Natural killer cell (primary cell): ENCODE data around the gene EP400. TPM values are rescaled to one million over a fixed set of nuclear protein-coding genes. Genes with fewer than 3 reads are reported as not detected.

Source experiments
- ATAC-seq, 3 donors: fragments of 150-1000 bp in 2 of 3; fragments of 200-7000 bp in 1 of 3; cut with Tn5 transposase; 1 replicate in 1 of 3; 2 replicates in 2 of 3; pipeline ENCODE4 v1.10.0; 2021; ENCODE audit warnings: mild to moderate bottlenecking in 2 of 3, moderate library complexity in 2 of 3
- DNase-seq, 2 donors: peaks; one replicate each; pipeline versions ENCODE4 v3.0.0 to v3.0.0-alpha.2; 2013 to 2021; ENCODE audit warnings: mixed read lengths in 1 of 2
- H3K27ac ChIP-seq: one replicate; pipeline ENCODE4 v1.5.1; 2013; ENCODE audit warnings: mild to moderate bottlenecking, low read length
- H3K27me3 ChIP-seq: one replicate; pipeline ENCODE4 v1.6.1; 2013; ENCODE audit warnings: low read length; ENCODE audit not compliant: control insufficient read depth, insufficient read depth
- H3K36me3 ChIP-seq: one replicate; pipeline ENCODE4 v1.6.1; 2013; ENCODE audit warnings: low read length; ENCODE audit not compliant: control insufficient read depth, insufficient read depth
- H3K4me1 ChIP-seq: one replicate; pipeline ENCODE4 v1.6.1; 2013; ENCODE audit warnings: low read length; ENCODE audit not compliant: control insufficient read depth, insufficient read depth
- H3K4me3 ChIP-seq: one replicate; pipeline ENCODE4 v1.5.1; 2013; ENCODE audit warnings: low read length
- H3K9me3 ChIP-seq: one replicate; pipeline ENCODE4 v1.6.1; 2013; ENCODE audit warnings: low read length; ENCODE audit not compliant: control insufficient read depth, insufficient read depth
- H3K27ac Mint-ChIP-seq, 2 donors: one replicate each; pipeline ENCODE4 v1.8.0; 2022; ENCODE audit warnings: mild to moderate bottlenecking in 2 of 2, mixed read lengths in 2 of 2, moderate library complexity in 1 of 2
- H3K27me3 Mint-ChIP-seq, 2 donors: one replicate each; pipeline ENCODE4 v1.8.0; 2022; ENCODE audit warnings: low read depth in 2 of 2, mixed read lengths in 2 of 2
- H3K36me3 Mint-ChIP-seq: one replicate; pipeline ENCODE4 v1.8.0; 2022; ENCODE audit warnings: mixed read lengths
- H3K4me1 Mint-ChIP-seq, 2 donors: one replicate each; pipeline ENCODE4 v1.8.0; 2022; ENCODE audit warnings: mixed read lengths in 2 of 2
- H3K4me3 Mint-ChIP-seq: one replicate; pipeline ENCODE4 v1.8.0; 2022; ENCODE audit warnings: mild to moderate bottlenecking, moderate library complexity, mixed read lengths
- H3K9me3 Mint-ChIP-seq, 2 donors: one replicate each; pipeline ENCODE4 v1.8.0; 2022; ENCODE audit warnings: mixed read lengths in 2 of 2
- CTCF ChIP-seq: fragments of 200-600 bp; IDR thresholded peaks from one replicate; pipeline ENCODE4 v1.8.0; 2022; ENCODE audit warnings: antibody characterized with exemption
- WGBS: methylation state at CpG from one replicate; pipeline ENCODE4 v1.1.7; 2013; ENCODE audit warnings: missing lambda C conversion rate; ENCODE audit not compliant: insufficient coverage; 5-methylcytosine and 5-hydroxymethylcytosine counted together
- intact Hi-C: fragments of 100-400 bp; cut with micrococcal nuclease; formaldehyde crosslinking; loops from one replicate; pipeline ENCODE4 v1.14.2; 2022
- total RNA-seq, 4 donors: library from RNA; stranded (reverse); fragments of 120-200 nt in 1 of 4; gene quantifications; one replicate each; pipeline versions ENCODE4 v1.2.3 to v1.2.4, GENCODE V29; 2013 to 2022

The EP400 gene
- 10 to 100 TPM; 62.8 to 81.1 (median 80.1) TPM for total RNA-seq
- 23.0 TPM for total RNA-seq (2013)

- H3K4me3 Mint-ChIP-seq, result peak within 1 kb of the TSS; percentile 94
- DNase-seq (peak; percentile 88 to 96), ATAC-seq (peak; percentile 91 to 97 (median 93))
- Histone ChIP-seq H3K27ac (peak within 1 kb of the TSS; percentile 74), H3K36me3 (no peaks in the 10 kb centered on the region), H3K4me3 (peak within 1 kb of the TSS; percentile 60), H3K4me1 (peaks cover 40% of the 10 kb centered on the region), H3K9me3 (no peaks in the 10 kb centered on the region), H3K27me3 (no peaks in the 10 kb centered on the region)
- H3K36me3 Mint-ChIP-seq, result no peaks in the 10 kb centered on the region
- no peaks in the 10 kb centered on the region for H3K27me3 Mint-ChIP-seq
- H3K27ac Mint-ChIP-seq, result peak within 1 kb of the TSS; percentile 59 to 89
- peaks cover 26 to 35% of the 10 kb centered on the region in 2 donors for H3K4me1 Mint-ChIP-seq
- 2% methylated on average over 97 of the region's 97 CpGs for WGBS
- TF ChIP-seq CTCF, result no peak
- no peaks in the 10 kb centered on the region for H3K9me3 Mint-ChIP-seq
- intact Hi-C loops, result loop anchor here (1.0 kb wide), 2 partner anchors 20 to 53 kb away; partner anchors contain the start of gene PUS1
These were observed at the start of gene EP400 for GRCh38 chr12:131949431-131950181. Gene EP400 (plus strand): TSS chr12:131949942. CDS start chr12:131960620, 10,678 bp downstream.

GRCh38 chr12:131900397-131900796, 49.3 kb upstream of the EP400 start:
- H3K36me3 Mint-ChIP-seq, result no peaks in the 10 kb centered on the region
- no peaks in the 10 kb centered on the region for H3K27me3 Mint-ChIP-seq
- no peaks in the 10 kb centered on the region for H3K9me3 Mint-ChIP-seq
- H3K4me3 Mint-ChIP-seq, result no peak overlapping the region
- no peak for DNase-seq
- no peaks in the 10 kb centered on the region for H3K9me3 ChIP-seq
- no peaks in the 10 kb centered on the region for H3K27me3 ChIP-seq
- peaks cover 36% of the 10 kb centered on the region for H3K4me1 ChIP-seq
- no peak overlapping the region for H3K27ac ChIP-seq
- H3K27ac Mint-ChIP-seq, result no peak overlapping the region
- TF ChIP-seq CTCF, result no peak
- H3K36me3 ChIP-seq, result no peaks in the 10 kb centered on the region
- ATAC-seq, result no peak
- 97% methylated on average over 6 of the region's 6 CpGs for WGBS
- intact Hi-C loops, result no loop called here
- H3K4me1 Mint-ChIP-seq, result peaks cover 0 to 43% of the 10 kb centered on the region in 2 donors
- H3K4me3 ChIP-seq, result no peak overlapping the region

- Mint-ChIP-seq H3K27me3 (no peaks in the 10 kb centered on the region), H3K4me3 (no peak overlapping the region), H3K27ac (peak overlapping the region in 1 of 2 donors; percentile 40), H3K9me3 (no peaks in the 10 kb centered on the region), H3K4me1 (peaks cover 0 to 39% of the 10 kb centered on the region in 2 donors), H3K36me3 (no peaks in the 10 kb centered on the region)
- 87% methylated on average over 30 of the region's 30 CpGs for WGBS
- Histone ChIP-seq H3K27me3 (no peaks in the 10 kb centered on the region), H3K4me1 (peaks cover 27% of the 10 kb centered on the region), H3K36me3 (no peaks in the 10 kb centered on the region), H3K9me3 (no peaks in the 10 kb centered on the region), H3K27ac (no peak overlapping the region), H3K4me3 (no peak overlapping the region)
- intact Hi-C loops, result no loop called here
- DNase-seq, result no peak
- TF ChIP-seq CTCF, result no peak
- ATAC-seq, result peak in 2 of 3 donors; percentile 34 to 42
These were observed 48.1 kb upstream of the EP400 start for GRCh38 chr12:131901431-131902331.
